NCI-H1417 (cell line): ENCODE data around the gene FNIP1.
"Not testable (repeated sequence)": the region's sequence is repeated elsewhere in the genome, so short reads cannot be mapped to it uniquely, and the experiment has no call there.

Experiments
- DNase-seq, 3 experiments: peaks; one replicate each; lab custom pipeline; 2025; lab: John Stamatoyannopoulos, UW

FNIP1 gene

DNA sequence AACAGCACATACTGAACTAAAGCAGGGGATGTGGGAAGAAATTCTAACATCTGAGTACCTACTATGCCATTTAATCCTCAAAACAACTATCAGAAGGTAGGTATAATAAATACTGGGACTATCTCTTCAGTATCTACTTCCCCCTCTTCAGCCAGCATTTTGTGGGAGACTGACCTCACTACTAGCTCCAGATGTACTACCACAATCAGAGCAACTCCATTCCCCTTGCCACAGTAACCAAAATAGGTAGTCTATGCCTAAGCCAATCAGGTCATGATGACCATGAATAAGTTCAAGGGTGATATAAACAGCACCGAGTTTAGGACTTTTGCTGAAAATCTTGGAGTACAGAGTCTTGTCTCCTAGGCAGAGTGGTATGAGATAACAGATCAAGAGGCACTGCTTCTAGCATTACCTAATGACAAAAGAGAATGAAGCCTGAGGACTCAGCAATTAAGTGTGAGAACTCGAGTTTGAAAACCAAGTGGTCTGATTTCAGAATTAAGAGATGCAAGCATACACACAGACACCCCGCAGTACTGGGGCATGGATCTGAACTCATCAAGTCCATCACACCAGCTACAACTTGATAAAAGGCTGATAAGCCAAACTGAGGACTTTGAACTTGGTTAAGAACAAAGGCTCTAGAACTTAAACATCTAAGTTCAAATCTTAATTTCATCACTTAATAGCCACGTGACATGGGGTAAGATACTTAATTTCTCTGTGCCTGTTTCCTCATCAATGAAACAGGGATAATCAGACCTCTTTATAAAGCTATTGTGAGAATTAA is 9.7 kb downstream of the FNIP1 start:
- no peak for DNase-seq

DNA sequence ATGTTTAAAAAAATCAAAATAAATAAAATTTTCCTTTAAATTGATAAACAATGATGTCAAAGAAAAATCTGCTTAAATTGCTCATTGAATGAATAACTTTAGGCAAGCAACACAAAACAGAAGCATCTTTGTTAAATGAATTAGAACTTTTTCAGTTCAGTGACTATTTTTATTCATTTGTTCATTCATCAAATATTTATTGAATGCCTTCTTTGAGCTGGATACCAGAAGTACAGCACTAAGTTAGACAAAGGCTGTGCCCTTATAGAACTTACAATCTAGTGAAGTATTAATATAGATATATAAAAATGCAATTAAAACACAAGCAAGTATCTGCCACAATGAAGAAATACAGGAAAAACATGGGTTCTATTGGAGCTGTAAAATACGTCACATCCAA is 10.8 kb downstream of the FNIP1 start:
- no peak for DNase-seq

DNA sequence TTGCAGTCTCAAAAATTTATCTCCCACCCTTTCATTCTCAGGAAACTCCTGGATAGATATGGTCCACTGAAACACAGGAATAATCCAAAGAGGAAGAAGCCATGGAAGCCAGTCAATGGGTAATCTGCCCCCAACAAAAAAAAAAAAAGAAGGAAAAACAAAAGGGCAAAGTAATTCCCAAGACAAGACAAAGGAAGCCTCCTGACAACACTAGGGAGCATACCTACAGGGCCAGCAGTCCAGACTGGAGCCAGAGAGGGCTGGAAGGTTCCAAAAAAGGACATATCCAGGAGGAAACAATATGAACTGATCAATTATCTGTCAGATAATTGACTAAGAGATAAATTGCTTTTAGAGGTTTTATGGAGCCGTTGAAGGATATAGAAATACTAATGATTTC is 12.9 kb downstream of the FNIP1 start:
- DNase-seq, result no peak

DNA sequence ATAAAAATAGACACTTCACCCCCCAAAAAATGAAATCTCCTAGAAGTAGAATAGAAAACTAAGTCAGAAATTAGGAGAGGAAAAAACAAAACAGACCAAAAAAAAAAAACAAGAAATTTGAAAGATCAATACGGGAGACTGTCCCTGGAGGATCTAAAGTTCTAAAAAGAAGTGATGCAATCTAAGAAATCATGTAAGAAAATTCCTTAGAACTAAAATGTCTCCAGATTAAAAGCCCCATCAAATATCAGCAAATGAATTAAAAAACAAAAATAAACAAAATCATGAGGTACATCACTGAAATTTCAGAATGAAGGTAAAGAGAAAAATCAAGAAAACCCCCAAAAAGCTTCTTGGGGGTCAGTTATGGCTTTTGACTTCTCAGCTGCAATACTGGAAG is 13.5 kb downstream of the FNIP1 start:
- DNase-seq, result no peak

DNA sequence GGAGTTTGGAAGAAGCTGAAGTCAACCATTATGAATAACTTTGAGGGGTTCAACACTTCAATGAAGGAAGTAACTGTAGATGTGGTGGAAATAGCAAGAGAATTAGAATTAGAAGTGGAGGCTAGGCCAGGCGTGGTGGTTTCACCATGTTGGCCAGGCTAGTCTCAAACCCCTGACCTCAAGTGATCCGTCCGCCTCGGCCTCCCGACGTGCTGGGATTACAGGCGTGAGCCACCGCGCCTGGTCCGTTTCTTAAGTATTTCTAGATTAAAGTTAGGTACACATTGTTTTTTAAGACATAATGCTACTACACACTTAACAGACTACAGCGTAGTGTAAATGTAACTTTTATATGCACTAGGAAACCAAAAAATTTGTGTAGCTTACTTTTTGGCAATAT is 14.1 kb downstream of the FNIP1 start:
- DNase-seq, result no peak

DNA sequence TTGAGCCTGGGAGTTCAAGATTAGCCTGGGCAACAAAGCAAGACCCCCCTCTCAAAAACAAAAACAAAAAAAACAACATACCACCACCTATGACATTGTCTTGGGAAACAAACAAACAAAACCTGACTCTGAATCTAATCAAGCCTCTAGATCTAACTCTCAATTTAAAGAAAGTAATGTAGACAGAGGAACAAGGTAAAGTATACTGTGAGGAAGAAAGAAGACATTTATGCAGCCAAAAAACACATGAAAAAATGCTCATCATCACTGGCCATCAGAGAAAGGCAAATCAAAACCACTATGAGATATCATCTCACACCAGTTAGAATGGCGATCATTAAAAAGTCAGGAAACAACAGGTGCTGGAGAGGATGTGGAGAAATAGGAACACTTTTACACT is 18.7 kb downstream of the FNIP1 start:
- DNase-seq, result not testable (repeated sequence)

DNA sequence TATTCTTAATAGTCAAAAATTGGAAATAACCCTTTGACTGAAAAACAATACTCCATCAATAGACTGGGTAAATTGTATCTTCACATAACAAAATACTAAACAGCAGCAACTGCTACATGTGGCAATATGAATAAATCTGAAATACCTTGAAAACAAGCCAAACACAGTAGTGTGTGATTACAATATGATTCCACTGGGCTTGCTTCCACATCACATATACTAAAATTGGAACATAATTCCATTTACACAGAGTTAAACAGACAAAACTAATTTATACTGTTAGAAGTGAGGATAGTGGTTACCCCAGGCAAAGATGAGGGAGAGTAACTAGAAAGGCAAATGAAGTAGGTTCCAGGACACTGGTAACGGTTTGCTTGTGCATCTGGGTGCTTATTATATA is 20.4 kb downstream of the FNIP1 start:
- DNase-seq, result no peak

DNA sequence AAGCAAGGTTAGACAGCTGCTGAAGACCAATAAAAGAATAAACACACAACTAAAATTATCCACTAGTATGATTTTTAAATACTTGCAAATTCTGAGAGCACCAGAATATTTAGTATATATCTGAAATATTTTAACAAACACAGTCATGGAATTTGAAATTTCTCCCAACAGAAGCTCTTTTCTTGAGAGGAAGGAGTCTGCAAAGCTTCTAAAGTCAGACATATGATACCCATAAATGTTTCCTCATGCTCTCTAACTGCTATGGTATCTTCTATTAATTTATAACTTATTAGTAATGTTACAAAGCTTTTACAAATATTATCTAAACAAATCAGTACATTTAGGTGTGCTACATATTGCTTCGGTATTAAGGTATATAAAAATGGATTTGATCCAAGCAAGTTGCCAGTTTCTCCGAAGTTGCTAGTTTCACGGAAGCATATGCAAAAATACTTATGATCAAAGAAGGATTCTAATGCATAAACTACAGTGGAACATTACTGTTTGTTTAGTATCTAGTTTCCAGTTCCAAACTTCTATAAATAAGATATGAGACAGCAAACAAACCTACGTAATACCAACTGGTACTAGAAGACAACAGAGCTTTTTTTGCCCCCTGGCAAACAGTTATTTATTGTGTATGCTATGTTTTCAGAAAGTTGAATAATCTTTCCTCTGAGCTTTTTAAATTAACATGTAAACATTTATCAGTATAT is 22.0 kb downstream of the FNIP1 start:
- DNase-seq, result no peak

DNA sequence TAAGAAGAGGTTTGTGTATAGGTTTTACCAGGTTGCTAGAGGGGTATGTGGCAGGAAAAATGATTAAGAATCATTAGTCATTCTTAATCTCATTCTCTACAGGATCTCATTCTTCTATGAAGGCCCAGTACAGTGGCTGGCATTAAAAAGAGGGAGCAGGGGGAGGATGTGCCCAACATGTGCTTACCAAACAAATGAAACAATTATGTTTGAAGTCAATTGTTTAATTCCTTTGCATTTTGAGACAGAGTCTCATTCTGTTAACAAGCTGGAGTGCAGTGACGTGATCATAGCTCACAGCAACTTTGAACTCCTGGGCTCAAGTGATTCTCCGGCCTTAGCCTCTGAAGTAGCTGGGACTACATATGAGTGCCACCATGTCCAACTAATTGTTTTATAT is 23.0 kb downstream of the FNIP1 start:
- DNase-seq, result no peak

DNA sequence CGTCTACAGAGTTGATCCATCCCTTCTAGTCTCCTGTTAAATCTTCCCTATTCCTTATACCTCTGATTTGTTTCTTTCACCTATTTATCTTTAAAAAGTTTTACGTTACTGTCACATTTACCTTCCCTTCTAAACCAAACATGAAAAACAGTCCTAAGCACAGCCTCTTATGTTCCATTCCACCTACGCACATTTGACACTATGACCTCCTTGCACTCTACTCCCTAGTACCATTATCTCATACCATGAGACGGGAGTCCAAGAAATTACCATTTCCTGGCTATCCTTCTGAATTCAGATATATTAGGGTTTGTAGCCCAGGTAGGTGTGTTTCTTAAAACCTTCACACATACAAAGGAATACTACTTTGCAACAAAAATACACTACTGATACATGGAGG is 25.1 kb downstream of the FNIP1 start:
- no peak for DNase-seq

DNA sequence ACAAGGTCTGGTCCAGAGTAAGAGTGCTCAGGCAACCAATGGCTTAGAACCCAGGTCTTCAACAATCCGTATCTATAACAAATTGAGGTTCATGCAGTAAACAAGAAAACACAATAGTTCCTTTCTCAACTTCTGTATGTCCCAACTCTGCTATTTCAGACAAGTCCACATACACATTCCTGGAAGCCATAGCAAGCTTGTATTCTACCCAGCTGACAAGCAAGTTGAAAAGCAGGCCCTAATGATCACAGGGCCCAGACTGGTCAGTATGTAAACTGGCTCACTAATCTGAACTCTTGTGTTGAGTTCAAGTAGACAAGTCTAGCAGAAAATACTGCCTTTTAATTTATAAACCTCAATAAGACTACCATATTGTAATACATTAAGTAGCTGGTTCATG is 26.9 kb downstream of the FNIP1 start:
- DNase-seq, result no peak

DNA sequence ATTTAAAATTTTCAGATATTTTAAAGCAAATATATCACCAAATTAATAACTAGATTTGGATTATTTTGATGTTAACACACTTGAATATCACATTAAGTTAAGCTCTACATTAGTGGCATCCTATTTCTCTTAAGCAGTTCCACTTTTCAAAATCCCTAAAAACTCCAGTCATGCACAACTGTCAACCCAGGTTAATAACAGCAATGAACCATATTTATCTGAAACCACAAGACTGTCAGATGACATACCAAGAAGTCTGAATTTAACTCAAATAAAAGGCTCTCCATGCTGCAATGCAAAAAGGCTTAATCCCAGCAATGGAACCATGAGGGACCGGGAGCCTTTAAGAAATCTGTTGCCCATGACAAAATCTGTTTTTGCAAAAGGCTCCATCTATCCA is 27.5 kb downstream of the FNIP1 start:
- DNase-seq, result no peak

DNA sequence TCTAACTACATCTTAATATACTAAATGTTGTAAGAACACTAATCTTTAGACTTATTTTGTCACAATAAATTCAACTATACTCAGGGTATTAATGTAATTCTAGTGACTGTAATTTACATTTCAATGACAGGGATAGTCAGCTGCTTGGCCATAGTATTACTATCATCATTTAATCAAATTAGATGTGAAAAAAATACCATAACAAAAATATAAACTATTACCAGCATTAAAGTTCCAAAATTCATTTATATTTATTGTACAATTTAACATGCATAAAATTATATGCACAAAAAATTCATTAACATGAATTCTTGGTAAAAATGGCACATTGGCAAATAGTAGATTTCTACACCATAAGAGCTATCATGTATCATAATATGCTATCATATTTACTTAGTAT is 28.9 kb downstream of the FNIP1 start:
- no peak for DNase-seq

DNA sequence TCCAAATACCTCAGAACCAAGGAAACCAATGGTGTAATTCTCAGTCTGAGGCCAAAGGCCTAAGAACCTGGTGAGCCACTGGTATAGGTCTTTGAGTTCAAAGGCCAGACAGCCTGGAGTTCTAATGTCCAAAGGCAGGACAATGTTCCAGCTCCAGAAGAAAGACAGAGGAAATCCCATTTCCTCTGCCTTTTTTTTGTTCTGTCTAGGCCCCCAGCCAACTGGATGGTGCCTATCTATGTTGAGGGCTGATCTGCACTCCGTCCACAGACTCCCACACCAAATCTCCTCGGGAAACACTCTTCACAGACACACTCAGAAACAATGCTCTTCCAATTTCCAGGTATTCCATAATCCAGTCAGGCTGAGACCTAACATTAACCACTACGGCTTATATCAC is 30.1 kb downstream of the FNIP1 start:
- no peak for DNase-seq

DNA sequence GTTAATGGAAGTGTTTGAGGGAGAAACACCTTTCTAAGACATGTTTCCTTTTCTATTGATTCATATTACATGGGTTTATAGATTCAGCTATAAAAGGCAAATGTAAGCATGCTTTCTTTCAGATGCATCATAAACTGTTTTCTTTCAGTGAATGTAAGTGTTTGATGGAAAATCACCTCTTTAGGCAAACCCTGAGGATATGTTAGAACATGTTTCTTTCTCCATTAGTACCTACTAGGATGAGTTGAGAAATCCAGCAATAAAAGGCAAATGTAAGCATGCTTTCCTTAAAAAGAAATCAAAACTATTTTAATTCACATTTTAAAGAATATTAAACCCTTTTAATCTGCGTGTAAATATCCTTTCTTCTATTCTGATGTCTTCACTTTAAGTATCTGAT is 31.6 kb downstream of the FNIP1 start:
- no peak for DNase-seq

DNA sequence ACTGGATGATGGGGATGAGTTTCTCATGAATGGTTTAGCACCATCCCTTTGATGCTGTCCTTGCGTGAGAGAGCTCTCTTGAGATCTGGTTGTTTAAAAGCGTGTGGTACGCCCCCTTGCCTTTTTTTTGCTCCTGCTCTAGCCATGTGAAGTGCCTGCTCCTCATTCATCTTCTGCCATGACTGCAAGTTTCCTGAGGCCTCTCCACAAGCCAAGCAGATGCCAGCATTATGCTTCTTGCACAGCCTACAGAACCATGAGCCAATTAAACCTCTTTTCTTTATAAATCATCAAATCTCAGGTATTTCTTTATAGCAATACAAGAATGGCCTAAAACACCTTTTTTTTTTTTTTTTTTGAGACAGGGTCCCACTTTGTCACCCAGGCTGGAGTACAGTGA is 32.8 kb downstream of the FNIP1 start:
- no peak for DNase-seq

DNA sequence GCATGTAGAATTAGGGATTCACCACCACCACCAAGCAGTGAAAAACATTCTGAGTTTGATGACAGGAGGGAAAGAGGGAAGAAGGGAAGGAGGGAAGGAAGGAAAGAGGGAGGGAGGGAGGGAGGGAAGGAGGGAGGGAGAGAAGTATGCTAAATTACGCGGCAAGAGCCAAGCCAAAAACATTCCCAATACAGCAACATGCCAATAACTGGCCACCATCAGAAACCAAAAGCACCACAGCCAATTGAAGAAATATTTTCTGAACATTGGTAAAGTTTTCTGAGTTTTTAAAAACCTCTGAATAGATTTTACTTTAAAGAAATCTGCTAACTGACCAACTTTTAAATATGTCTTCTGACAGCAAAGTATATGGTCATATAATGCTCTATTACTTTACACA is 36.0 kb downstream of the FNIP1 start:
- DNase-seq, result no peak

DNA sequence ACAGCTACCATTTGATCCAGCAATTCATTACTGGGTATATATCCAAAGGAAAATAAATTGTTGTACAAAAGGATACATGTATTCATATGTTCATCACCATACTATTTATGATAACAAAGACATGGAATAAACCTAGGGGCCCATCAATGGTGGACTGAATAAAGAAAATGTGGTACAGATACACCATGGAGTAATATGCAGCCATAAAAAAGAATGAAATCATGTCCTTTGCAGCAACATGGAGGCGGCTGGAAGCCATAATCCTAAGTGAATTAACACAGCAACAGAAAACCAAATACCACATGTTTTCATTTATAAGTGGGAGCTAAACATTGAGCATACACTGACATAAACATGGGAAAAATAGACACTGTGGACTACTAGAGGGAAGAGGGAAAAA is 37.1 kb downstream of the FNIP1 start:
- no peak for DNase-seq

DNA sequence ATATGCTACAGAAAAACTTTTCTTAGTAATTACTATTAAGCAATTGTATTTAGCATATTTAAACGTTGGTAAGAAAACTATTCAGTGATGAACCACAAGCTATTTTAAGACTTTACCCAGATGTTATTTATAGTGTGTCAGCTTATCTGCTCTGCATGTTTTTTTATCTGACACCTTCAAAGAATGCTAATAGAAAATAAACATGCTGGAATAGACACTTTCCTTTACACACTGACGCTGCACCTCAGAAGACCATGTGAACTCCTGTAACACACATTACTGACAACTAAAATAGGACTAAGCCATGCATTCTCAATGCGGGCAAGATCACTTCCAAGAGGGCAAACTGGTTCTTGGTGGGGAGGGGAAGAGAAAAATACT is 38.3 kb downstream of the FNIP1 start:
- DNase-seq, result no peak

DNA sequence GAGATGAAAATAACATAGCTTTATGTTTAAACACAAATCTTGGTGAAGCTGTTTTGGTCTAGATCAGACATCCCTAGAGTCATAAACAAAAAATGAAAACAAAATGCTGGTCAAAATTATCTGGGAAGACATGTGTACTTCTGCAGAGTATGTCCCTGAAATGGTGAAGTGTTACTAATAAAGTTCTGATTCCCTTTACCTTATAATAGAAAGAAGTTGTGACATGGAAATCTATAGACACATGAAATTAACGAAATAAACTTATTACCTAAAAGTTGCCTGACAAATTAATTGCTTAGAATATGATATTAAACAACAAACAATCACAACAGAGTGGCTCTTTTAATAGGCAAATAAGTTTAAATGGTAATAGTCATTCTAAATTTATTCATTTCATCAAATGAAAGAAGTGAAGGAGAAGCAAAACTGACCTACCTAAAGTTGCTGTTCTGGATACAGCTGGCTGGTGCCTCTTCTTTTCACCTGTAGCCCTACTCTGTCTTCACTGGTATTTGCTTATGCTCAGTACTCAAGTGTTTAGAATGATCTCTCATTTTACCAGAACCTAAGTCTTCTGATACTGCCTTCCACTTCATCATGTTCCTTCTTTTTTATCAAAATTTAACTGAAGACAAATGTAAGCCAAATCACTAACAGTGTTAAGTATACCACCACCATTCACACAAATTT is 38.8 kb downstream of the FNIP1 start:
- DNase-seq, result no peak

DNA sequence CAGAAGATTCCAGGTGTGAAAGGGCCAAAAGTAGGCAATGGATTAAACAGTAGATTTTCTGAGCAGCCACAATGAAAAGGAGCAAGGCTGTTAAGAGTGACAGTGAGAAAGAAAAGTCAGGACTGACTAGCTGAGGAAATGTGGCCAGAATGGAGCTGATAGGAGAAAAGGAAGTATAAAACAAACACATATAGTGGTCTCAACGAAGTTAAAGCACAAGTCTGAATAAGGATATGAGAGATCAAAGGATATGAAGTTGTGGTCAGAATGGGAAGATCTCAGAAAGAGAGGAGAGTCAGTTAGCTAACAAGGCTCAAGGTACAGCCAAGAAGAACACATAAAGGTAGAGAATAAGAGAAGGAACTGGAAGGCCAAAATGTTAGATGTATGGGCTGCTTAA is 39.9 kb downstream of the FNIP1 start:
- no peak for DNase-seq

DNA sequence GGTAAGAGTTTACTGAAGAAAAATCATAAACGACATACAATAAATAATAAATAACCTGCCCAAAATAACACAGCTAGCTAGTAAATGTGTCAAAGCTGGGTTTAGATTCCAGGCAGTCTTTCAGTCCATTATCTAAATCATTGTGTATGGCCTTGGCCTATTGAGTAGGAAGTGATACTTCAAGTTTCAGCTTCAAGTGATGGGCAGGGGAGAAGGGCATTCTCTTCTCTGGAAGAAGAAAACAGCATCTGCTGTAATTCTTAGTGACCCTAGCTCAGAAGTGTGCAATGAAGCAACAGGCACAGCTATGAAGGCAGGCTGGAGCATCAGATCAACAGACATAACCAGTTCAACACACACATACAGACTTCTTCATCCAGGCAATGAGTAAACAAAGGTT is 42.5 kb downstream of the FNIP1 start:
- DNase-seq, result no peak

DNA sequence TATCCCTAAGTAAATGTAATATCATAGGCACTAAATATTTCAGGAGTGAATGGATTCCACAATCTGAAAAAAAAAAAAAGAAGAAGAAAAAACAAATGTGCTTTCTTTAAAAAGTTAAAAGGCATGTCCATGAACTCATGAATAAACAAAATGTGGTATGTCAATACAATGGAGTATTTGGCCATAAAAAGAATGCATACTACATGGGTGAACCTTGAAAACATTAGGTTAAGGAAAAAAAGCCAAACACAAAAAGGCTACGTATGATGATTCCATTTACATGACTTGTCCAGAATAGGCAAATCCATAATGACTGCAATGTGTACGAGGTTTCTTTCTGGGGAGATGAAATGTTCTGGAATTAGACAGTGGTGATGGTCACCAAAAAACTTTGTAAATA is 45.3 kb downstream of the FNIP1 start:
- DNase-seq, result no peak
